ENCODE data around the gene LZTR1.

DNA sequence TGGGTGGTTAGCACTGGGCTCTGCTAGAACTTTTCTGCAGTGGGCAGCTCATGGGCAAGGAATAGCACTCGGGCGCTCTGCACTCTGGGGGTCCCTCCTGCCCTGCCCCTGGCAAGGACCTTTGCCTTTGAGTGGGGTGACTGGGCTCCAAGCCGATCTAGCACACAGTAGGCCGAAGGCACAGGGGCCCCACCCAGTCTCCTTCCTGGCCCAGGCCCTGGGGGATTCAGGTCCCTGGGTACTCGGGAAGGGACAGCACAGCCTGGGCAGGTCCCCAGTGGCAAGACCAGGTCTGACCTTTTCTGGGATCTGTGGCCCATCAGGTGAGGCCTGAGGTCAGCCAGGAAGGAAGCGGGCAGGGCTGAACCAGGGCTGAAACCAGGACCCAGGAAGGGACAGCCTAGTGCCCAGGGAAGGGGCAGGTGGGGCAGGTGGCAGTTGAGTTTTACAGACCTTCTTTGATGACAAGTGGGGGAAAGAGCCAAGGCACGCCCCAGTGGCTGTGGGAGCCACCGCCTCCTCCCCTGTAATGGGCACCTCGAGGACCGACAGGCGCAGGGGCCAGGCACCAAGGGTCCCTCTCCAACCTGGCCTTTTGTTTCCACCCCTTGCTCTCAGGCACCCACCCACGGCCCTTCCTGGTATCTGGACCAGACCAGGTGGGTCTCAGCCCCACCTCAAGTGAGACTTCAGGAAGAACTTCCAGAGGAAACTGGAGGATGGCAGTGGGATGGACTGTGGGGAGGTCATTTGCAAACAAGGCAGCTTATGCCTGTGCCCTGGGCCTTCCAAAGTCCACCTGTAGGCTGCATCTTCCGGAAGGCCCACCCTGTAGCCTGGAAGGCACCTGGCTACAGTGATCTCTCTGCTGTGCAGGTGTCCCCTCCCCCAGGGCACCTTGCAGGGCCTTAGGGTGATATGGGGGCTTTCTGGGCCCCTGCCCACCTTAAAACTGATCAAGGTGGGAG is 15.9 kb upstream of the LZTR1 start:
- TF ChIP-seq, protein P1, sequence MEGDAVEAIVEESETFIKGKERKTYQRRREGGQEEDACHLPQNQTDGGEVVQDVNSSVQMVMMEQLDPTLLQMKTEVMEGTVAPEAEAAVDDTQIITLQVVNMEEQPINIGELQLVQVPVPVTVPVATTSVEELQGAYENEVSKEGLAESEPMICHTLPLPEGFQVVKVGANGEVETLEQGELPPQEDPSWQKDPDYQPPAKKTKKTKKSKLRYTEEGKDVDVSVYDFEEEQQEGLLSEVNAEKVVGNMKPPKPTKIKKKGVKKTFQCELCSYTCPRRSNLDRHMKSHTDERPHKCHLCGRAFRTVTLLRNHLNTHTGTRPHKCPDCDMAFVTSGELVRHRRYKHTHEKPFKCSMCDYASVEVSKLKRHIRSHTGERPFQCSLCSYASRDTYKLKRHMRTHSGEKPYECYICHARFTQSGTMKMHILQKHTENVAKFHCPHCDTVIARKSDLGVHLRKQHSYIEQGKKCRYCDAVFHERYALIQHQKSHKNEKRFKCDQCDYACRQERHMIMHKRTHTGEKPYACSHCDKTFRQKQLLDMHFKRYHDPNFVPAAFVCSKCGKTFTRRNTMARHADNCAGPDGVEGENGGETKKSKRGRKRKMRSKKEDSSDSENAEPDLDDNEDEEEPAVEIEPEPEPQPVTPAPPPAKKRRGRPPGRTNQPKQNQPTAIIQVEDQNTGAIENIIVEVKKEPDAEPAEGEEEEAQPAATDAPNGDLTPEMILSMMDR (IDR thresholded peaks at IDR 0.05; ENCODE audit: extremely low read depth in 1 of 2, insufficient read depth in 1 of 2, low read depth in 1 of 2, low read length in 2 of 2), result no peak
- no peak for TF ChIP-seq EZH2 (IDR thresholded peaks at IDR 0.05; ENCODE audit: borderline replicate concordance, low read depth, low read length, severe bottlenecking)
- TF ChIP-seq GATA2 (IDR thresholded peaks at IDR 0.05; ENCODE audit: insufficient read depth, insufficient read length, low read depth, low read length), result no peak
- TF ChIP-seq POLR2A (IDR thresholded peaks at IDR 0.05; ENCODE audit: low read depth, low read length), result no peak
- TF ChIP-seq JUN (IDR thresholded peaks at IDR 0.05; ENCODE audit: borderline replicate concordance, insufficient read depth, insufficient read length, low read depth), result no peak
- no peak for TF ChIP-seq POLR2AphosphoS5 (IDR thresholded peaks at IDR 0.05; ENCODE audit: insufficient read depth, low read depth, low read length)
- TF ChIP-seq FOS (IDR thresholded peaks at IDR 0.05; ENCODE audit: borderline replicate concordance, insufficient read depth, low read length), result no peak
- TF ChIP-seq MYC (IDR thresholded peaks at IDR 0.05; ENCODE audit: low read depth, low read length), result no peak
- TF ChIP-seq, protein P2, sequence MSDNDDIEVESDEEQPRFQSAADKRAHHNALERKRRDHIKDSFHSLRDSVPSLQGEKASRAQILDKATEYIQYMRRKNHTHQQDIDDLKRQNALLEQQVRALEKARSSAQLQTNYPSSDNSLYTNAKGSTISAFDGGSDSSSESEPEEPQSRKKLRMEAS (IDR thresholded peaks at IDR 0.05; ENCODE audit: insufficient read depth, insufficient read length), result no peak

Data from endothelial cell of umbilical vein (primary cell).